HG02623 (cell line): ENCODE data around the gene FNTB.
A peak's percentile ranks its signal among the peaks of the same experiment; 100 is the strongest.

Source experiments
- ATAC-seq: cut with Tn5 transposase; IDR thresholded peaks from one replicate; pipeline ENCODE4 v1.9.1; 2021; ENCODE audit warnings: moderate library complexity; ENCODE audit not compliant: unreplicated experiment

Gene FNTB

GRCh38 chr14:64952598-64953309 is 33.9 kb upstream of the FNTB start:
- peak; percentile 36 for ATAC-seq

GRCh38 chr14:64953310-64953654 is 33.4 kb upstream of the FNTB start:
- no peak for ATAC-seq

- ATAC-seq = no peak
Measured at GRCh38 chr14:64953661-64954060, 33.0 kb upstream of the FNTB start.

- no peak for ATAC-seq
Measured at GRCh38 chr14:64954491-64955240, 32.0 kb upstream of the FNTB start.

GRCh38 chr14:64955297-64955696 is 31.4 kb upstream of the FNTB start:
- ATAC-seq = no peak

GRCh38 chr14:64956697-64957406 is 29.8 kb upstream of the FNTB start:
- no peak for ATAC-seq

- no peak for ATAC-seq
Measured at GRCh38 chr14:64958201-64958600, 28.5 kb upstream of the FNTB start.

GRCh38 chr14:64958743-64959142 is 28.0 kb upstream of the FNTB start:
- no peak for ATAC-seq

- no peak for ATAC-seq
Measured at GRCh38 chr14:64960762-64961276, 25.9 kb upstream of the FNTB start.

GRCh38 chr14:64963611-64964010 is 23.1 kb upstream of the FNTB start:
- no peak for ATAC-seq

- no peak for ATAC-seq
Measured at GRCh38 chr14:64965356-64966000, 21.2 kb upstream of the FNTB start.

- no peak for ATAC-seq
Measured at GRCh38 chr14:64966976-64967375, 19.7 kb upstream of the FNTB start.

GRCh38 chr14:64968167-64968566 is 18.5 kb upstream of the FNTB start:
- no peak for ATAC-seq

- no peak for ATAC-seq
Measured at GRCh38 chr14:64968651-64969050, 18.0 kb upstream of the FNTB start.

- no peak for ATAC-seq
Measured at GRCh38 chr14:64970041-64970440, 16.7 kb upstream of the FNTB start.

- no peak for ATAC-seq
Measured at GRCh38 chr14:64970776-64971477, 15.8 kb upstream of the FNTB start.

- no peak for ATAC-seq
Measured at GRCh38 chr14:64971491-64971942, 15.2 kb upstream of the FNTB start.

GRCh38 chr14:64971943-64972791 is 14.5 kb upstream of the FNTB start, which contains the start of gene RAB15:
Gene RAB15, minus strand, starts transcription at chr14:64972336. Its CDS starts 260 bp downstream, at chr14:64972076.
- no peak for ATAC-seq

GRCh38 chr14:64973026-64973442 is 13.7 kb upstream of the FNTB start:
- no peak for ATAC-seq
